ENCODE results near the gene EYS.
"Not testable (repeated sequence)": the region's sequence is repeated elsewhere in the genome, so short reads cannot be mapped to it uniquely, and the experiment has no call there.

- TF ChIP-seq CTCF (IDR thresholded peaks at IDR 0.05; ENCODE audit: low read depth, low read length, poor library complexity, severe bottlenecking); EZH2phosphoT487 (IDR thresholded peaks at IDR 0.05; ENCODE audit: borderline replicate concordance, low read length): not testable (repeated sequence)
These were observed 1675.9 kb downstream of the EYS start for GRCh38 chr6:64030950-64031618.
